Natural killer cell (primary cell): ENCODE measurements around the gene SPTBN4. TPM values are rescaled to one million over a fixed set of nuclear protein-coding genes. Genes with fewer than 3 reads are reported as not detected.

Experiments used
- ATAC-seq, 3 donors: fragments of 150-1000 bp in 2 of 3; fragments of 200-7000 bp in 1 of 3; cut with Tn5 transposase; 1 replicate in 1 of 3; 2 replicates in 2 of 3; pipeline ENCODE4 v1.10.0; 2021; ENCODE audit warnings: mild to moderate bottlenecking in 2 of 3, moderate library complexity in 2 of 3
- DNase-seq, 2 donors: peaks; one replicate each; pipeline versions ENCODE4 v3.0.0 to v3.0.0-alpha.2; 2013 to 2021; ENCODE audit warnings: mixed read lengths in 1 of 2
- H3K27ac ChIP-seq: one replicate; pipeline ENCODE4 v1.5.1; 2013; ENCODE audit warnings: mild to moderate bottlenecking, low read length
- H3K27me3 ChIP-seq: one replicate; pipeline ENCODE4 v1.6.1; 2013; ENCODE audit warnings: low read length; ENCODE audit not compliant: control insufficient read depth, insufficient read depth
- H3K36me3 ChIP-seq: one replicate; pipeline ENCODE4 v1.6.1; 2013; ENCODE audit warnings: low read length; ENCODE audit not compliant: control insufficient read depth, insufficient read depth
- H3K4me1 ChIP-seq: one replicate; pipeline ENCODE4 v1.6.1; 2013; ENCODE audit warnings: low read length; ENCODE audit not compliant: control insufficient read depth, insufficient read depth
- H3K4me3 ChIP-seq: one replicate; pipeline ENCODE4 v1.5.1; 2013; ENCODE audit warnings: low read length
- H3K9me3 ChIP-seq: one replicate; pipeline ENCODE4 v1.6.1; 2013; ENCODE audit warnings: low read length; ENCODE audit not compliant: control insufficient read depth, insufficient read depth
- H3K27ac Mint-ChIP-seq, 2 donors: one replicate each; pipeline ENCODE4 v1.8.0; 2022; ENCODE audit warnings: mild to moderate bottlenecking in 2 of 2, mixed read lengths in 2 of 2, moderate library complexity in 1 of 2
- H3K27me3 Mint-ChIP-seq, 2 donors: one replicate each; pipeline ENCODE4 v1.8.0; 2022; ENCODE audit warnings: low read depth in 2 of 2, mixed read lengths in 2 of 2
- H3K36me3 Mint-ChIP-seq: one replicate; pipeline ENCODE4 v1.8.0; 2022; ENCODE audit warnings: mixed read lengths
- H3K4me1 Mint-ChIP-seq, 2 donors: one replicate each; pipeline ENCODE4 v1.8.0; 2022; ENCODE audit warnings: mixed read lengths in 2 of 2
- H3K4me3 Mint-ChIP-seq: one replicate; pipeline ENCODE4 v1.8.0; 2022; ENCODE audit warnings: mild to moderate bottlenecking, moderate library complexity, mixed read lengths
- H3K9me3 Mint-ChIP-seq, 2 donors: one replicate each; pipeline ENCODE4 v1.8.0; 2022; ENCODE audit warnings: mixed read lengths in 2 of 2
- CTCF ChIP-seq: fragments of 200-600 bp; IDR thresholded peaks from one replicate; pipeline ENCODE4 v1.8.0; 2022; ENCODE audit warnings: antibody characterized with exemption
- WGBS: methylation state at CpG from one replicate; pipeline ENCODE4 v1.1.7; 2013; ENCODE audit warnings: missing lambda C conversion rate; ENCODE audit not compliant: insufficient coverage; 5-methylcytosine and 5-hydroxymethylcytosine counted together
- intact Hi-C: fragments of 100-400 bp; cut with micrococcal nuclease; formaldehyde crosslinking; loops from one replicate; pipeline ENCODE4 v1.14.2; 2022
- total RNA-seq, 4 donors: library from RNA; stranded (reverse); fragments of 120-200 nt in 1 of 4; gene quantifications; one replicate each; pipeline versions ENCODE4 v1.2.3 to v1.2.4, GENCODE V29; 2013 to 2022

SPTBN4 gene
- total RNA-seq, 3 donors from 2014 or later (not counting 1 experiment from before 2014, with no cell fraction given) = 0.16 to 0.63 (median 0.31) TPM

- no peak overlapping the region for H3K4me3 ChIP-seq
- H3K27me3 ChIP-seq = peaks cover 6% of the 10 kb centered on the region
- WGBS = 29% methylated on average over 10 of the region's 11 CpGs
- peaks cover 8 to 13% of the 10 kb centered on the region in 2 donors for H3K27me3 Mint-ChIP-seq
- intact Hi-C loops = loop anchor here (1.0 to 10.0 kb wide), 5 partner anchors 117 to 658 kb away; partner anchors contain the start of genes C19orf47, MIA, PLD3 and RAB4B
- no peaks in the 10 kb centered on the region for H3K9me3 Mint-ChIP-seq
- H3K4me1 ChIP-seq = peaks cover 37% of the 10 kb centered on the region
- peak; percentile 67 to 84 for DNase-seq
- no peaks in the 10 kb centered on the region for H3K36me3 Mint-ChIP-seq
- H3K9me3 ChIP-seq = no peaks in the 10 kb centered on the region
- peak overlapping the region; percentile 81 for H3K27ac ChIP-seq
- ATAC-seq = no peak
- peak overlapping the region; percentile 88 to 93 for H3K27ac Mint-ChIP-seq
- no peaks in the 10 kb centered on the region for H3K36me3 ChIP-seq
- peak overlapping the region; percentile 84 for H3K4me3 Mint-ChIP-seq
- H3K4me1 Mint-ChIP-seq = peaks cover 23 to 26% of the 10 kb centered on the region in 2 donors
- TF ChIP-seq CTCF = peak; percentile 63
Measured at GRCh38 chr19:40464059-40465024, 2.5 kb upstream of the SPTBN4 start.

- intact Hi-C loops = loop anchor here (5.0 to 10.0 kb wide), 4 partner anchors 118 to 657 kb away; partner anchors contain the start of genes C19orf47, MIA, PLD3 and RAB4B
- Mint-ChIP-seq H3K4me1 (peaks cover 23 to 26% of the 10 kb centered on the region in 2 donors), H3K9me3 (no peaks in the 10 kb centered on the region), H3K36me3 (no peaks in the 10 kb centered on the region), H3K27ac (peak overlapping the region; percentile 88 to 93), H3K4me3 (peak overlapping the region; percentile 84), H3K27me3 (peaks cover 8 to 13% of the 10 kb centered on the region in 2 donors)
- peak overlapping the region; percentile 81 for H3K27ac ChIP-seq
- peaks cover 6% of the 10 kb centered on the region for H3K27me3 ChIP-seq
- no peaks in the 10 kb centered on the region for H3K9me3 ChIP-seq
- WGBS = 2% methylated on average over 10 of the region's 11 CpGs
- no peak for ATAC-seq
- peaks cover 37% of the 10 kb centered on the region for H3K4me1 ChIP-seq
- no peaks in the 10 kb centered on the region for H3K36me3 ChIP-seq
- H3K4me3 ChIP-seq = peak overlapping the region; percentile 70
- no peak for TF ChIP-seq CTCF
- DNase-seq = peak; percentile 64 to 76
Measured at GRCh38 chr19:40465025-40465556, 1.7 kb upstream of the SPTBN4 start.

- H3K4me3 ChIP-seq = peak within 1 kb of the TSS; percentile 70
- H3K27ac ChIP-seq = peak within 1 kb of the TSS; percentile 81
- H3K4me1 Mint-ChIP-seq = peaks cover 23 to 26% of the 10 kb centered on the region in 2 donors
- peak; percentile 100 for DNase-seq
- no peaks in the 10 kb centered on the region for H3K9me3 Mint-ChIP-seq
- under 1% methylated on average over 54 of the region's 54 CpGs for WGBS
- no peak for TF ChIP-seq CTCF
- H3K4me3 Mint-ChIP-seq = peak within 1 kb of the TSS; percentile 84
- H3K36me3 ChIP-seq = no peaks in the 10 kb centered on the region
- peaks cover 37% of the 10 kb centered on the region for H3K4me1 ChIP-seq
- H3K27ac Mint-ChIP-seq = peak within 1 kb of the TSS; percentile 88 to 93
- H3K36me3 Mint-ChIP-seq = no peaks in the 10 kb centered on the region
- peaks cover 8 to 13% of the 10 kb centered on the region in 2 donors for H3K27me3 Mint-ChIP-seq
- no peaks in the 10 kb centered on the region for H3K9me3 ChIP-seq
- H3K27me3 ChIP-seq = peaks cover 6% of the 10 kb centered on the region
- ATAC-seq = peak; percentile 62 to 87 (median 69)
- intact Hi-C loops = loop anchor here (1.0 to 10.0 kb wide), 9 partner anchors 21 to 863 kb away; partner anchors contain the start of genes C19orf47, MIA, PLD3 and RAB4B
Measured at GRCh38 chr19:40465557-40466218, 1.1 kb upstream of the SPTBN4 start, which contains the start of gene BLVRB. Gene BLVRB, minus strand, starts transcription at chr19:40465745. Its CDS starts 57 bp downstream, at chr19:40465688.
